GM06990 (cell line): ENCODE results near the gene CEP83.

Experiments used
- DNase-seq: peaks from one replicate; pipeline ENCODE4 v3.0.0-alpha.2; 2011; ENCODE audit not compliant: insufficient read length; ENCODE audit errors: extremely low read depth
- H3K27me3 ChIP-seq: replicated peaks from 2 replicates; pipeline ENCODE4 v1.6.0; 2011; ENCODE audit warnings: low read length; ENCODE audit not compliant: control insufficient read depth, insufficient read depth
- H3K36me3 ChIP-seq: 2 replicates; pipeline ENCODE4 v1.5.1; 2011; ENCODE audit warnings: low read length; ENCODE audit not compliant: control insufficient read depth, insufficient read depth
- H3K4me3 ChIP-seq: replicated peaks from 2 replicates; pipeline ENCODE4 v1.5.1; 2011; ENCODE audit warnings: low read depth, mild to moderate bottlenecking, control low read depth, low read length
- TF ChIP-seq, protein P1 (sequence below): IDR thresholded peaks from 2 replicates; pipeline ENCODE4 v1.5.1; 2011; ENCODE audit warnings: low read length, control low read depth, mild to moderate bottlenecking, inconsistent platforms; ENCODE audit not compliant: insufficient read depth, poor library complexity, severe bottlenecking

CEP83 gene

DNA sequence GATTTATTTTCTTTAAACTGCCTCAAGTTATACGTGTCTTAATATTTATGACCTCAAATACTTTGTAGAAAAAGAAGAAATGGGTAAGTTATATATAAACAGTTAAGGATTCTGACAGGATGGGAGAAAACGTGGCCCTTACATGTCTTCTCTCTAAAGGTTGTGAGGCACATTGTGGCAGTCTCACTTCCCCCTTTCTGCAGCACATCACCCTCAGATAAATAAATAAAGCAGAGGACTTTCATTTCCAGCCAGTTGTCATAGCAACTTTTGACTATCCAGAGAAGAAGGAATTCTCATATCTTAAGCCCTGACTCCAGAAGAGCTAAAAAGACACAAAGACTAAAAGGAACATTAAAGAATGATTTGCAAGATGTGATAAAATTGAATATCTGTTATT is 28.8 kb upstream of the CEP83 start:
- Histone ChIP-seq H3K36me3 (no peaks in the 10 kb centered on the region), H3K27me3 (no peaks in the 10 kb centered on the region), H3K4me3 (no peak overlapping the region)
- DNase-seq: peak; percentile 35
- TF ChIP-seq, protein P1, sequence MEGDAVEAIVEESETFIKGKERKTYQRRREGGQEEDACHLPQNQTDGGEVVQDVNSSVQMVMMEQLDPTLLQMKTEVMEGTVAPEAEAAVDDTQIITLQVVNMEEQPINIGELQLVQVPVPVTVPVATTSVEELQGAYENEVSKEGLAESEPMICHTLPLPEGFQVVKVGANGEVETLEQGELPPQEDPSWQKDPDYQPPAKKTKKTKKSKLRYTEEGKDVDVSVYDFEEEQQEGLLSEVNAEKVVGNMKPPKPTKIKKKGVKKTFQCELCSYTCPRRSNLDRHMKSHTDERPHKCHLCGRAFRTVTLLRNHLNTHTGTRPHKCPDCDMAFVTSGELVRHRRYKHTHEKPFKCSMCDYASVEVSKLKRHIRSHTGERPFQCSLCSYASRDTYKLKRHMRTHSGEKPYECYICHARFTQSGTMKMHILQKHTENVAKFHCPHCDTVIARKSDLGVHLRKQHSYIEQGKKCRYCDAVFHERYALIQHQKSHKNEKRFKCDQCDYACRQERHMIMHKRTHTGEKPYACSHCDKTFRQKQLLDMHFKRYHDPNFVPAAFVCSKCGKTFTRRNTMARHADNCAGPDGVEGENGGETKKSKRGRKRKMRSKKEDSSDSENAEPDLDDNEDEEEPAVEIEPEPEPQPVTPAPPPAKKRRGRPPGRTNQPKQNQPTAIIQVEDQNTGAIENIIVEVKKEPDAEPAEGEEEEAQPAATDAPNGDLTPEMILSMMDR: no peak

DNA sequence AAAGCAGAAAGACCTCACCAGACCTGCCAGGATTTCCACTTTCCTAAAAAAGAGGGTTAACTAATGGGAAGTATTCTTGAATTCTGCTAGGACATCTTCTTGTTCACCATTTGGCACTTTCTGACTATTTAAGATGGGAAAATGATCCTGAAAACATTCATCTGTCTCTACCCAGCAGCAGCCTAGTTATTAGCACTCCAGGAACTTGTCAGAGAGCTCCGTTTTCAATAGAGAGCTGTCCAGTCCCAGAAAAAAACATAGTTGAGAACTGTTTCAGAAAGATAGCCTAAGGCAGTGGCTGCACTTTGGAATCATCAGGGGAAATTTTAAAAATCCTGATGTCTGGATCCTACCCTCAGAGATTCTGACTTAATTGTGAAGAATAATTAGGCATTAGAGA is 22.1 kb upstream of the CEP83 start:
- H3K4me3 ChIP-seq: no peak overlapping the region
- H3K36me3 ChIP-seq: no peaks in the 10 kb centered on the region
- TF ChIP-seq, protein P1: no peak
- no peak for DNase-seq
- H3K27me3 ChIP-seq: no peaks in the 10 kb centered on the region

DNA sequence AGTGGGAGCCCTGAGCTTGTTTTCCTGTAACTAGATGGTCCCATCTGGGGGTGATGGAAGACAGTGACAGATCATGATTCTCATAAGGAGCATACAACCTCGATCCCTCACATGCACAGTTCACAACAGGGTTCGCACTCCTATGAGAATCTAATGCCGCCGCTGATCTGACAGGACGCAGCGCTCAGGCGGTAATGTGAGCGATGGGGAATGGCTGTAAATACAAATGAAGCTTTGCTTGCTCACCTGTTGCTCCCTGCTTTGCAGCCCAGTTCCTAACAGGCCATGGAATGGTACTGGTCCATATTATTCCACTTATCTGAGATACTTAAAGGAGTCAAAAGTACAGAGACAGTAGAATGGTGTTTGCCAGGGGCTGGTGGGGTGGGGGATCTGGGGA is 9.9 kb upstream of the CEP83 start:
- Histone ChIP-seq H3K4me3 (no peak overlapping the region), H3K36me3 (no peaks in the 10 kb centered on the region), H3K27me3 (no peaks in the 10 kb centered on the region)
- DNase-seq: no peak
- TF ChIP-seq, protein P1: no peak

DNA sequence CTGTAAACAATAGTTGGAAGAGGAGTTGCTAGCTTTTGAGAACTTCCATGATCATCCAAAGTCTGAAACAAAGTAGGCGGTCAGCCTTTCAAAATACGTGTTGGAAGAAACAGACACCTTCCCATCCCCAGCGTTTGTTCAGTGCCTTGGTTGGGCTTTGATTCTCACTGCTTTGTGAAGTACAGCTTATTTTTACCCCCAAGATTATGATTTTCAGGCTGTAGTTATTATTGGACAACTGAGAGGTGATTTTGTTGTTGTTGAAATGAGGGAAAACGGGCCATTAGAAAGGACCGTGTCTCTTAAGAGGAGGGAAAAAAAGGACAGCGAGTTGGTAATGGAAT is 921 bp upstream of the CEP83 start:
- H3K4me3 ChIP-seq: peak overlapping the region; percentile 94
- TF ChIP-seq, protein P1: no peak

DNA sequence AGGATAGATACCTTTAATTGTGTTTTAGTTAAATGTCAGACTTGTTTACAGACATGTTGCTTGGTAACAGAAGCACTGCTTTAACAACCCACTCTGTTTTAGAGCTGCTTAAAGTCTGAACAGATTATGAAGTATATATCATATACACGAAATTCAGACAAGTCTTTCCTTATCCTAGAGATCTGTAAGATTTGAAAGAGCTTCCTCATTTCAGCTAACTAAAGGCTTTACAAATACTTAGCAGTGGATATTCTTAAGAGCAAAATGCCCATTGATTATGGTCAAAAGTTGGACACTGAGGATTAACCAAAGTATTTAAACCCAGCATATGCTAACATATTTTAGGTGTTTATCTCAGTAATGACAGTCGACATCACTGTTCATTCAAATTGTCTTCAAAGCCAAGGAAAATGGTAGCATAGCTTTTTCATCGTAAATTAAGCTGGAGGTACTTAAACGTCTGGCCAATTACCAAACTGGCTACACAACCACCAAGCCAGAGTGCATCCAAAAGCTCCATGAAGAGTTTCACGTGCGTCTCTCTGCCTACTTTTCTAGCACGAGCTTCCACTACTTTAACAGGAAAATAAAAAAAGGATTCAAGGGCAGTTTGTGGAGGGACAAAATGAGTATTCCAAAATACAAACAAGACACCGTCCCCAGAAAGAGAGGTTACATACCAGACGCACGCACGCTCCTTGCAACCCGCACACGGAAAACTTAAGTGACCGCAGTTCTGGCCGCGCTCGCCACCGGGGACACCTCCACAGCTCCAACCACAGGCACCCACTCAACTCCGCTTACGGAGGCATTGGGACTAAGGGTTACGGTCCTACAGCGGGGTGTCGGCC is 565 bp downstream of the CEP83 start:
- Histone ChIP-seq H3K4me3 (peak overlapping the region; percentile 94), H3K36me3 (peaks cover 3% of the 10 kb centered on the region; the same call in 1 of the 2 replicates), H3K27me3 (no peaks in the 10 kb centered on the region)
- TF ChIP-seq, protein P1: no peak
- peak; percentile 10 for DNase-seq

More for the DNA sequence above, 921 bp upstream of the CEP83 start:
- no peak for DNase-seq
- Histone ChIP-seq H3K27me3 (no peaks in the 10 kb centered on the region), H3K36me3 (no peaks in the 10 kb centered on the region)
